Dermis blood vessel endothelial cell (primary cell): ENCODE results near the gene GRM2. TPM values are rescaled to one million over a fixed set of nuclear protein-coding genes. Genes with fewer than 3 reads are reported as not detected.

Experiments
- DNase-seq: peaks from one replicate; pipeline ENCODE4 v3.0.0; 2010
- total RNA-seq: library from RNA; depleted of rRNA; stranded (reverse); fragments of >200 nt; gene quantifications from 2 replicates; pipeline ENCODE4 v1.2.3, GENCODE V29; 2014

GRM2 gene
- total RNA-seq, 1 donor from 2014 or later, result under 0.01 TPM

DNA sequence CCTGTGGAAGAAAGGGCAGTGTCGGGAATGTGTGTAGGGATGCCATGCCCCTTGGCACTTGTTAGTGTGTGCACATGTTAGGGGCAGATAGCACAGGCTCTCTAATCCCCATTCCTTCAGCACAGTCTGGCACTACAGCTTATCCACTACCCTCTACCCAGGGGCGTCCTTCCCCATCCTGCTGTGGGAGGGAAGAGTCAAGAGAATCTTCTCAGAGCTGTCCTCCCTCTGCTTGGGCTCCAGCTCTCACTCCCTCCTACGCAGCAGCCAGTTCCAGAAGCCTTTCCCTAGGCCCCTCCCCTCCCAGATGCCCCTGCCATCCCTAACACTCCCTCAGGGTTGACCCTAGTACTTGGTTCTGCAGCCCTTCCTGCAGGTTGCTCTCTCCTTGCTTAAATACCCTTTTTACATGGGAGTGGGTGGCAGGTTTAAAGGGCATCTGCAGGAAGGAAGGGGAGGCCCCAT is 815 bp upstream of the GRM2 start:
- no peak for DNase-seq

DNA sequence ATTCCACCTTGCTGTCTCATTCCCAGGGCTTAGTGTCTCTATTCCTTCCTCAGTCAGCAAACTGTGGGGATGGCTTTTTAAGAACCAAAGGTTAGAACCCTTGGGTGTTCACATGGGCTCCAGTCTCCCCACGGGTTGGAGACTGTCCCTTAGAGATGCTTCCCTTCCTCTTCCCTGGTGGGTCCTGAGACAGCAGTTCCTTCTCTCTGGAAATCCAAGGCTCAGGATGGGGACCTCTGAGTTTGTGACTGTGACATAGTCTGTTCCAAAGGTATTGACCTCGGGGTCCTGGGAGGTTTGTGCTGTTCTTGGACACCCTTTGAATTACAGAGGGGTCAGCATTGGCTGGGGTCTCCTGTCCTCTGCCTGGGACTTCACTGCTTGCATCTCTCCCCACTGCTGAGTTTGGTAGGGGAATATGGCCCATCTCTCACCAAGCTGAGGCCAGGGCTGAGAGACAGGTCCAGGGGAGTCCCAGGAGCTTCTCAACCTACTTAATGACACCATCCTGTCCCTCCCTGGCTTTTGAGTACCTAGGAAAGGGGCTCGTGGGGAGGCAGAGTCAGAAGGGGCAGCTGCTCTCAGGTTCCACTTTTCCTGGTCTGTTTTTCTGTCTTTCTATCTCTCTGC is 1.5 kb downstream of the GRM2 start:
- DNase-seq, result no peak

DNA sequence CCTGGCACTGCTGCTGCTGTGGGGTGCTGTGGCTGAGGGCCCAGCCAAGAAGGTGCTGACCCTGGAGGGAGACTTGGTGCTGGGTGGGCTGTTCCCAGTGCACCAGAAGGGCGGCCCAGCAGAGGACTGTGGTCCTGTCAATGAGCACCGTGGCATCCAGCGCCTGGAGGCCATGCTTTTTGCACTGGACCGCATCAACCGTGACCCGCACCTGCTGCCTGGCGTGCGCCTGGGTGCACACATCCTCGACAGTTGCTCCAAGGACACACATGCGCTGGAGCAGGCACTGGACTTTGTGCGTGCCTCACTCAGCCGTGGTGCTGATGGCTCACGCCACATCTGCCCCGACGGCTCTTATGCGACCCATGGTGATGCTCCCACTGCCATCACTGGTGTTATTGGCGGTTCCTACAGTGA is 2.1 kb downstream of the GRM2 start:
- DNase-seq, result no peak

DNA sequence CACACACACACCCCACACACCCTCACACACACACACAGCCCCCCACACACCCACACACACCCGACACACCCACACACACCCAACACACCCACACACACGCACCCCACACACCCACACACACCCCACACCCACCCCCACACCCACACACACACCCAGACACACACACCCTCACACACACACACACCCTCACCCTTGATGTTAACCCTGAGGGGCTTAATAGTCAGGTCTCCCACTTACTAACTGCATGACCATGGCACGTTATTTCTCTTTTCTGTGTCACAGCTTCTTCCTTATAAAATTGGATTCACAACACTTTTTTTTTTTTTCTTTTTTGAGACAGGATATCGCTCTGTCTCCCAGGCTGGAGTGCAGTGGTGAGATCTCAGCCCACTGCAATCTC is 2.8 kb downstream of the GRM2 start:
- DNase-seq, result no peak

DNA sequence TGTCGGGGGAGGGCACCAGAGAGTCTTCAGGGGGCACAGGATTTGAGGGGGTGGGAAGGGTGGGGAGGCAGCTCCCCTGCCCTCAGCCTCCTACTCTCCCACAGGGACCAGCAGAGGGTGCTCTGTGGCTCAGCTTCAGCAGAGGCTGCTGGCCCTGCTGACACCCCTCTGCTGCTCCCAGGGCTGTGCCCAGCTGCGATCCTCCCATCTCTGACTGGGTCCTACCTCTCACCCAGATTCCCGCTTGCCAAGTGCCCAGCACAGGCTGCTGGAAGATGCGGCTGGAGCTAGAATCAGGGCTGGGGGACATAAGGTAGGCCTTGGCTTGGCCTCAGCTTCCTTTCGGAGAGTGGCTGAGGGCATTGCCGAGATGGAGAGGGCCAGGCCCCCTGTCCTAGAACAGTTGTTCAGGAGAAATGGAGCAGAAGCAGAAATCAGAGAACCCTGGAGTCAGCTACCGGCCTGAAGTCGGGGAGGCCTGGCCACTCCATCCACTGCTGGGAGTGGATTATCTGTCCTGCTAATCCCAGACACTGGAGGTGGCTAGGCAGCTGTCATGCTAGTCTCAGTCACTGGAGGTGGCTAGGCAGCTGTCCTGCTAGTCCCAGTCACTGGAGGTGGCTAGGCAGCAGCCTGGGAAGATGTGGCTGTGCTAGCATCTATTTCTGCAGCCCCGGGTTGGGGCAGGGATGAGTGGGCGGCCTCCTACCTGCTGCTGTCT is 3.9 kb downstream of the GRM2 start:
- no peak for DNase-seq

DNA sequence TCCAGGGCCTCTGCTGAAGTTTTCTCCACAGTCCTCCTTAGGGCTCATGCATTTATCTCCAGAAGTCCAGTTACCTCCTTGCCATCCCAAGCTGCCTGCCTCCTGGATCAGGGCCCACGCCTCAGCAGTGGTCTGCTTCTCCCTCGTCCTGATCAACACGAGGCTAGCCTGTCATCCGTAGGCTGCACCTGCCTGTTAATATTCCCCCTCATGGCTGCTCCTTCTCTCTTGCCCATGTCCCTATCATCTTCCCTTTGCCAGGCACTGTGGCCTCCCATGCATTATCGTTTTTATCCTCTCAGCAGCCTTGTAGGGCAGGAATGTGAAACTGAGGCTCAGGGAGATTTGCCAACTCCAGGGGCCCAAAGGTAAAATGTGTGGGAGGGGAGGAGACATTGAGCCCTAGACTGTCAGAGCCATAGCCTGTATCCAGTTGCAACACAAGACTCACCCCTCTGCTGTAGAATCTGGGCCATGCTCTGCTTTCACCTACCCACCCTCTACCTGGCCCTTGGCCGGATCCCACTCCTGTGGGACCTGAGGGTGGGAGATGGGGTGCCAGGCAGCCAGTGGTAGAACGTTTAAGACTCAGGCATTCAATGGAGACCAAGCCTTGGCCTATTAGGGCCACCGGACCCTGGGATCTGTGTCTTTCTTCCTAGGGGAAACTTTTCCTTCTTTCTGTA is 4.6 kb downstream of the GRM2 start:
- no peak for DNase-seq

DNA sequence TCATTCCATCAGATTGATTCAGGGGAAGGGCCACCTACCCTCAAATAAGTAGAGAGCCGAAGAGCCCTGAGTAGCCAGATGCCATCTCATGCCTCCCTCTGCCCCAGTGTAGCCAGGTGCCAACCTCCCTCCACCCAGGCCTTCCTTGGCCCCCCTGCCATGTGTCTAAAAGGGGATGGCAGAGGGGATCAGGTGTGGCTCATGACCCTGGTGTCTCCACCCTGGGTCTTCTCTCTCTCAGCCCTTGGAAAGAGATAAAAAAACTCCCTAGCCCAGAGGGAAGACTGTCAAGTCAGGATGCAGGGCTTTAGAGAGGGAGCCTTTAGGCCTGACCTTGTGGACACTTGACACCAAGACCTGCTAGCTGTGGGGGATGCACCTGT is 5.2 kb downstream of the GRM2 start:
- DNase-seq, result no peak

DNA sequence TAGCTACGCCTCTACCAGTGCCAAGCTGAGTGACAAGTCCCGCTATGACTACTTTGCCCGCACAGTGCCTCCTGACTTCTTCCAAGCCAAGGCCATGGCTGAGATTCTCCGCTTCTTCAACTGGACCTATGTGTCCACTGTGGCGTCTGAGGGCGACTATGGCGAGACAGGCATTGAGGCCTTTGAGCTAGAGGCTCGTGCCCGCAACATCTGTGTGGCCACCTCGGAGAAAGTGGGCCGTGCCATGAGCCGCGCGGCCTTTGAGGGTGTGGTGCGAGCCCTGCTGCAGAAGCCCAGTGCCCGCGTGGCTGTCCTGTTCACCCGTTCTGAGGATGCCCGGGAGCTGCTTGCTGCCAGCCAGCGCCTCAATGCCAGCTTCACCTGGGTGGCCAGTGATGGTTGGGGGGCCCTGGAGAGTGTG is 5.7 kb downstream of the GRM2 start:
- DNase-seq, result no peak

DNA sequence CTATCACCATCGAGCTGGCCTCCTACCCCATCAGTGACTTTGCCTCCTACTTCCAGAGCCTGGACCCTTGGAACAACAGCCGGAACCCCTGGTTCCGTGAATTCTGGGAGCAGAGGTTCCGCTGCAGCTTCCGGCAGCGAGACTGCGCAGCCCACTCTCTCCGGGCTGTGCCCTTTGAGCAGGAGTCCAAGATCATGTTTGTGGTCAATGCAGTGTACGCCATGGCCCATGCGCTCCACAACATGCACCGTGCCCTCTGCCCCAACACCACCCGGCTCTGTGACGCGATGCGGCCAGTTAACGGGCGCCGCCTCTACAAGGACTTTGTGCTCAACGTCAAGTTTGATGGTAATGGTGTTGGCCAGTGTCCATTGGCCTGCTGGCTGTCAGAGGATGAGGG is 6.1 kb downstream of the GRM2 start:
- no peak for DNase-seq

DNA sequence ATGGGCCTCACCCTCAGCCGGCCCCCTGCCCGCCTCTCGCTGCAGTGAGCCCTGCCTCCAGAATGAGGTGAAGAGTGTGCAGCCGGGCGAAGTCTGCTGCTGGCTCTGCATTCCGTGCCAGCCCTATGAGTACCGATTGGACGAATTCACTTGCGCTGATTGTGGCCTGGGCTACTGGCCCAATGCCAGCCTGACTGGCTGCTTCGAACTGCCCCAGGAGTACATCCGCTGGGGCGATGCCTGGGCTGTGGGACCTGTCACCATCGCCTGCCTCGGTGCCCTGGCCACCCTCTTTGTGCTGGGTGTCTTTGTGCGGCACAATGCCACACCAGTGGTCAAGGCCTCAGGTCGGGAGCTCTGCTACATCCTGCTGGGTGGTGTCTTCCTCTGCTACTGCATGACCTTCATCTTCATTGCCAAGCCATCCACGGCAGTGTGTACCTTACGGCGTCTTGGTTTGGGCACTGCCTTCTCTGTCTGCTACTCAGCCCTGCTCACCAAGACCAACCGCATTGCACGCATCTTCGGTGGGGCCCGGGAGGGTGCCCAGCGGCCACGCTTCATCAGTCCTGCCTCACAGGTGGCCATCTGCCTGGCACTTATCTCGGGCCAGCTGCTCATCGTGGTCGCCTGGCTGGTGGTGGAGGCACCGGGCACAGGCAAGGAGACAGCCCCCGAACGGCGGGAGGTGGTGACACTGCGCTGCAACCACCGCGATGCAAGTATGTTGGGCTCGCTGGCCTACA is 8.5 kb downstream of the GRM2 start:
- no peak for DNase-seq

DNA sequence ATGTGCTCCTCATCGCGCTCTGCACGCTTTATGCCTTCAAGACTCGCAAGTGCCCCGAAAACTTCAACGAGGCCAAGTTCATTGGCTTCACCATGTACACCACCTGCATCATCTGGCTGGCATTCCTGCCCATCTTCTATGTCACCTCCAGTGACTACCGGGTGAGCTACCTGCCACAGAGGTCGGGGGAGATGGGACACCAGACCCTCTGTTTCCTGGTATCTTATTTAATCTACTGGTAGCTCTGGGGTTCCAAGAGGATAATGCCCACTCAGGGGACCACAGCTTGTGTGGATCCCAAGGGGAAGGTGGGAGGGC is 9.1 kb downstream of the GRM2 start:
- DNase-seq, result no peak

DNA sequence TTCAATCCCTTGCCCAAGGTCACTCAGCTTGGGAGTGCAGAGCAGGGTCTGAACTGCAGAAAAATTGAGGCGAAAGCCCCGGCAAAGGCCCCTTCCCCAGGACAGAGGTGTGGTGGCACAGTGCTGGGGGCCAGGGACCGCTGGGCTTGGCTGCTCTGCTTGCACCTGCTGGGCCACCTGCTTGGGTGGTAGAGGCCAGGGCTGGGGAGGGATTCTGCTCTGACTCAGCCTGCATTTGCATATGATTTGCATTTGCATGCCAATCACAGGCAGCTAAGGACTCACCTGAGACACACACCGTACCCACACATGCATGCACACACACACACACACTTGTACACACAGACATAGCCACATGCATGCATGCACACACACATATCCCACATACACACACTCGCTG is 9.9 kb downstream of the GRM2 start:
- no peak for DNase-seq

DNA sequence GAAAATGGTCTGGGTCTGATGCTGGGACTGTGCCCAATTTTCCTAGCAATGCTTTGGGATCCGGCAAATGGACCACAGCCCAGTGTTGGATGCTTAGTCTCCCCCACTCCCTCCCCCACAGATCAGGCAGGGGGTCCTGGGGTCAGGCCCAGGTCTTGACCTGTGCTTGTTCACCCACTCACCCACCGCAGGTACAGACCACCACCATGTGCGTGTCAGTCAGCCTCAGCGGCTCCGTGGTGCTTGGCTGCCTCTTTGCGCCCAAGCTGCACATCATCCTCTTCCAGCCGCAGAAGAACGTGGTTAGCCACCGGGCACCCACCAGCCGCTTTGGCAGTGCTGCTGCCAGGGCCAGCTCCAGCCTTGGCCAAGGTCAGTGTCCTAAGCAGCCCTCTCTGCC is 10.6 kb downstream of the GRM2 start:
- no peak for DNase-seq

DNA sequence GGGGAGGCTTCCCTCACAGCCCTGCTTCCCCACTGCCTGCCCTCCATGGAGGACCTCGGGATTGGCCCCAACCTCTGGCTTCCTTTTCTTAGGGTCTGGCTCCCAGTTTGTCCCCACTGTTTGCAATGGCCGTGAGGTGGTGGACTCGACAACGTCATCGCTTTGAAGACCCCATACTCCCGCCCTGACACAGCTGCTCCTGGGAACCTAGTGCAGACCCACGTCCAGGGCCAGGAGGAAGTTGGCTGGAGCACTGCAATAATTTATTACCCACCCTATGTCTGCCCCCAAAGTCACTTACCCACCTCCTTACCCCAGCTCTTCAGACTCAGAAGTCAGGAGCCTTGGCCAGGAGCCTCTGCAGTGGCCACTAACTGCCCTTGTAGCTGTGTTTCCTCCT is 11.1 kb downstream of the GRM2 start:
- no peak for DNase-seq

DNA sequence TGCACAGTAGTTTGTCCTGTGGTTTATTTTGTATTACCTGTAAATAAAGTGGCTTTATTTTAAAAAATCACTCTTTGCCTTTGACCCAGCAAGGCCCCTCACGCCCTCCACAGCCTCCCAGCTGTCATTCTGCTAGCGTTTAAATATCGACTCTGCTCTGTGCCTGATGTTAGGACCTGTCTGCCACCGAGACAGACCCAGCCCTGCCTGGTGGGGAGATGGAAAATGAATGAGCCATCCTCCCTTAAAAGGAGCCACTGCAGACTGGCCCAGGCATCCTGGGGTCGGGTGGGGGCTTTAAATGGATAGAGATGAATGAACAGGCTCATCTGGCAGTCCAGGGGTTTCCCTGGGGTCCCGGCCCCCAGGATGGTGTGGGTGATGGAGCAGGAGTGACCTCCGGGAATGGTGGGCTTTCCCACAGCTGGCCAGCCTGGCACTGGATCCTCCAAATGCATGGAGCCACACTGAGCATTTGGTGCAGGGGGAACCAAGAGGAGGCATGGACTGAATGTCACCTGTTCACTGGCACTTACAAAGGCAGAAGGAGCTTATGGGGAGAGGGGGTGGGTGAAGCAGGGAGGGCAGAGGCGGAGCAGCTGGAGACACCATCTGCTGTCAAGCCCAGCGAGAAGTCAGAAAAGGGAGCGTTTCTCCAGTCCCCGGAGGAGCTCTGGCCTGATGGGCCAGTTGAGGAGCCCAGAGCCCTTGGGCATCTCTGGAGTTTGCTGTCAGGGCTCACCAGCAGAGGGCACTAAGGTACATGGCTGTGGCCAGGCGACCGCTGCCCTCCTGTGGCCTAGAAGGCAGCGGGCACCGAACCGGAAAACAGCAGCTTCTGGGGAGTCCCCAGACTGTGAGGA is 11.9 kb downstream of the GRM2 start:
- peak; percentile 70 for DNase-seq

DNA sequence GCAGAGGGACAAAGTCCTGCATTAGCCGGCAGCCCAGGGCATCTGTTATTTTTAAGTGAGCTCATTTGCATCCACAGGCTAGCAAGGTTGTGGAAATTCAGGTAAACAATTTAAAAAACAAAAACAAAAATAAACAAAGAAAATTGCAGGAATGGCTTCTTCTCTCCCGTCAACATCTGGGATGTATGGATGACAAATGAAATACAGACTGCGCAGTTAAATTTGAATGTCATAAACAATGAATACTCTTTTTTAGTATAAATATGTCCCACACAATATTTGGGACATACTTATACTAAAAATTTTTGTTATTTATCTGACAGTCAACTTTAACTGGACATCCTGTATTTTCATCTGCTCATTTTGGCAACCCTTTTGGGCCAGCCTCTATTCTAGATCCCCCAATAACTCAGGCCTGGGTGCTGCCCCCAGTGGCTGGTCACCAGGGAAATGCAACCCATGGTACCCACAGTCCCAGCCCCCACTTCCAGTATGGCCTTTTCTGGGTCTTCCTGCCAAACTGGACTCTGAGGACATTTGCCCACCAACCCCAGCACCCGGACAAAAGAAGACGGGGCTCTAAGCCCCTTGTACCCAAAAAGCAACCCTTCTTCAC is 12.7 kb downstream of the GRM2 start:
- no peak for DNase-seq

DNA sequence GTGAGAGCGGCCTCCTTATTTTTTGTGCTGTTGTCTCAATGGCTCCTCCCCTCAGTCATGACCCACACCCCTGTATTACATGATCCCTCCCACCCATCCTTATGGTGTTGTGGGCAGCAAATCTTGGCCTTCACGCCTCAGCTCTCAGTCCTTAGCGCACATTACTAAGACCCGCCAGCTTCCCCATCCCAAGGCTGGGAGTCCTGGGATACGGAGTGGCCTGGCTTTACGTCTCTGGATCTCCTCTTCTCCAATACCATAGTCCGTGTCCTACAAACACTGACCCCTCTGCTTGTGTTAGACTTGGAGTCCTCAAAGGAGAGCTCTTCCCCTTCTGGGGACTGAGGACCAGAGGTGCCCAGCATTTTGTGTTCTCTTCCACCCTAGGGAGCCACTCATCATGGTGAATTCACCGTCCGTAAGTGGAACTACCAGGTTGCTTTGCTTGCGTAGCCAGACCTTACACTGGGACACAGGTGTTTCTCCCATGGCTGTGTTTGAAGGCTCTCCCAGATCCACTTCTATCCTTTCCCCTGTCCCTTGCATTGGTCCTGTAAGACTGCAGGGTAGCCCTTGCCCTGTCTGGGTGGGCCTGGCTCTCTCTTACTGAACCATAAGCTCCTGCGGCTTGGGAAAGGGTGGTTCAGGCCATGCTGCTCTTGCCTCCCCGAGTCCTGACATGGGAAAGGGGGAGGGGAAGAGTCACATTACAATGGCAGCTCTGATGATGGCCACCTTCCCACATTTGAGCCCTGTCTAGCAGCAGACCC is 13.6 kb downstream of the GRM2 start:
- no peak for DNase-seq

DNA sequence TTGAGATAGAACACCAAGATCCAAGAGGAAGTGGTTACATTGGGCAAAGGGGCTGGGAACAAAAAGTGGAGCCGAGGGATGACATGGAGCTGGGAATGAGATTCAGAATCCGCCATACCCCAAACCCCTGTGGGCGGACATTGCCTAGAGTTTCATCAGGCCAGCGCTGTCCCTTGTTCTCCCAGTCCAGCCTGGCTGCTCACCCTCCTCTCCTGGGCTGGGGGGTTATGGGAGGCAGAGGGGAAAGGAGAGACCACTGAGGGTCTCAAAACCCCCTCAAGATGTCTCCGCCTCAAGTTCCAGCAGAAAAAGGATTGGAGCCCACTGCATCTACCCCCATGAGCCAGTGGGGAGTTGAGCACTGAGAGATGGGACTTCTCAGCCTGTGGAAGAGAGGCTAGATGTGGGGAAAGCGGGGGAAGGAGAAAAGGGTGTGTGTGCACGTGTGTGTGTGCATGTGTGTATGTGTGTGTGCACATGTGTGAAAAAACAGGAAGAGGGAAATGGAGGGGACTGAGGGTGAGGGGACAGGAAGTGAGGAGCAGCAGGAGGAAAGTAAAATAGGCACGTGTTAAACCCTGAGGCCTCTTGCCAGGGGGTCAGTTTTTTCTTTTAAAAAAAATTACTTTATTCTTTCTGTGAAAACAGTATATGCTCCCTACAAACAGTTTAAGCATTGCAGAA is 14.3 kb downstream of the GRM2 start:
- DNase-seq, result no peak

DNA sequence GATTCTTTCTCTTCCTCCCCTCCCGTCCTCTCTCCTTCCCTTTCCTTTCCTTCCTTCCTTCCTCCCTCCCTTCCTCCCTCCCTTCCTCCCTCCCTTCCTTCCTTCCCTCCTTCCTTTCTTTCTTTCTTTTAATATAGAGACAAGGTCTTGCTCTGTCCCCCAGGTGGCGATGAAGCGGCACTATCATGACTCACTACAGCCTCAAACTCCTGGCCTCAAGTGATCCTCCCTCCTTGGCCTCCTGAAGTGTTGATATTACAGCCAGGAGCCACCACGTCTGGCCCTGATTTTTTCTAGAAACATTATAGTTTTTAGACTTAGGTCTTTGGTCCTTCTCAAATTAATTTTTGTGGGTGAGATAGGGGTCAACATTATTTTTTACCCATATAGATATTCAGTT is 15.5 kb downstream of the GRM2 start:
- DNase-seq, result no peak

DNA sequence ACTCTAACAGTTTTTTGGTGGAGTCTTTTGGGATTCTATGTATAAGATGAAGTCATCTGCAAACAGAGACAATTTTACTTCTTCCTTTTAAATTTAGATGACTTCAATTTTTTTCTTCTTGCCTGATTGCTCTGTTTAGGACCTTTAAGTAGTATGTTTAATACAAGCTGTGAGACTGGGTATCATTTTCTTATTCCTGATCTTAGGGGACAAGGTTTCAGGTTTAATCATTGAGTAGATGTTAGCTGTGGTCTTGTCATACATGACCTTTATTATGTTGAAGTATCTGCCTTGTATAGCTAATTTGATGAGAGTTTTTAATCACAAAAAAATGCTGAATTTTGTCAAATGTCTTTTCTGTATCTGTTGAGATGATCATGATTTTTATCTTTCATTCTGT is 20.6 kb downstream of the GRM2 start:
- DNase-seq, result no peak
